MM.1S (cell line): ENCODE data around the gene FRMD4B.

Source experiments
- DNase-seq: peaks from one replicate; pipeline ENCODE4 v3.0.0-alpha.2; 2015
- H2AFZ ChIP-seq: fragments of 300-600 bp; sonication (generic); 2 replicates; pipeline ENCODE4 v1.6.0; 2016; ENCODE audit warnings: antibody characterized with exemption, low read length
- H3F3A ChIP-seq: fragments of 300-600 bp; sonication (generic); 2 replicates; pipeline ENCODE4 v1.6.1; 2016; ENCODE audit warnings: mild to moderate bottlenecking, antibody characterized with exemption, low read length, moderate library complexity, mixed read lengths; ENCODE audit not compliant: insufficient read depth
- H3K27ac ChIP-seq: fragments of 300-600 bp; sonication (generic); 2 replicates; pipeline ENCODE4 v1.5.1; 2016; ENCODE audit warnings: mild to moderate bottlenecking, low read length
- H3K27me3 ChIP-seq: fragments of 300-600 bp; sonication (generic); replicated peaks from 2 replicates; pipeline ENCODE4 v1.6.0; 2016; ENCODE audit warnings: low read length; ENCODE audit not compliant: insufficient read depth
- H3K36me3 ChIP-seq: fragments of 300-600 bp; sonication (generic); replicated peaks from 2 replicates; pipeline ENCODE4 v1.6.1; 2016; ENCODE audit warnings: mild to moderate bottlenecking, low read length, mixed read lengths; ENCODE audit not compliant: insufficient read depth
- H3K4me1 ChIP-seq: fragments of 300-600 bp; sonication (generic); 2 replicates; pipeline ENCODE4 v1.6.1; 2016; ENCODE audit warnings: low read length, mixed read lengths
- H3K4me2 ChIP-seq: fragments of 300-600 bp; sonication (generic); 2 replicates; pipeline ENCODE4 v1.6.0; 2016; ENCODE audit warnings: low read depth, low read length
- H3K4me3 ChIP-seq: fragments of 300-600 bp; sonication (generic); 2 replicates; pipeline ENCODE4 v1.5.1; 2016; ENCODE audit warnings: low read length, mixed read lengths
- H3K79me2 ChIP-seq: fragments of 300-600 bp; sonication (generic); 2 replicates; pipeline ENCODE4 v1.6.1; 2016; ENCODE audit warnings: mixed run types, low read length, mixed read lengths
- H3K9ac ChIP-seq: fragments of 300-600 bp; sonication (generic); 2 replicates; pipeline ENCODE4 v1.6.1; 2016; ENCODE audit warnings: low read length, mixed read lengths
- H3K9me2 ChIP-seq: fragments of 300-600 bp; sonication (generic); replicated peaks from 2 replicates; pipeline ENCODE4 v1.6.1; 2016; ENCODE audit warnings: mild to moderate bottlenecking, low read length, mixed read lengths; ENCODE audit not compliant: insufficient read depth
- H3K9me3 ChIP-seq: fragments of 300-600 bp; sonication (generic); replicated peaks from 2 replicates; pipeline ENCODE4 v1.6.1; 2016; ENCODE audit warnings: mild to moderate bottlenecking, low read length, mixed read lengths; ENCODE audit not compliant: insufficient read depth
- H4K20me1 ChIP-seq: fragments of 300-600 bp; sonication (generic); 2 replicates; pipeline ENCODE4 v1.6.1; 2016; ENCODE audit warnings: mild to moderate bottlenecking, low read length, moderate library complexity, mixed read lengths; ENCODE audit not compliant: insufficient read depth
- EZH2 ChIP-seq: fragments of 300-600 bp; sonication (generic); optimal IDR thresholded peaks from 2 replicates; pipeline ENCODE3; 2017; ENCODE audit warnings: low read depth, mild to moderate bottlenecking, antibody characterized with exemption, low read length, mixed read lengths
- EZH2phosphoT487 ChIP-seq: fragments of 300-600 bp; sonication (generic); IDR thresholded peaks from 2 replicates; pipeline ENCODE4 v1.6.1; 2018; ENCODE audit warnings: antibody characterized with exemption, low read length
- TF ChIP-seq, protein P1 (sequence below): fragments of 300-600 bp; sonication (generic); IDR thresholded peaks from 2 replicates; pipeline ENCODE4 v1.5.1; 2016; ENCODE audit warnings: antibody characterized with exemption, low read length, mixed read lengths

Gene FRMD4B

GRCh38 chr3:69329892-69330291 is 56.0 kb downstream of the FRMD4B start:
- TF ChIP-seq, protein P1, sequence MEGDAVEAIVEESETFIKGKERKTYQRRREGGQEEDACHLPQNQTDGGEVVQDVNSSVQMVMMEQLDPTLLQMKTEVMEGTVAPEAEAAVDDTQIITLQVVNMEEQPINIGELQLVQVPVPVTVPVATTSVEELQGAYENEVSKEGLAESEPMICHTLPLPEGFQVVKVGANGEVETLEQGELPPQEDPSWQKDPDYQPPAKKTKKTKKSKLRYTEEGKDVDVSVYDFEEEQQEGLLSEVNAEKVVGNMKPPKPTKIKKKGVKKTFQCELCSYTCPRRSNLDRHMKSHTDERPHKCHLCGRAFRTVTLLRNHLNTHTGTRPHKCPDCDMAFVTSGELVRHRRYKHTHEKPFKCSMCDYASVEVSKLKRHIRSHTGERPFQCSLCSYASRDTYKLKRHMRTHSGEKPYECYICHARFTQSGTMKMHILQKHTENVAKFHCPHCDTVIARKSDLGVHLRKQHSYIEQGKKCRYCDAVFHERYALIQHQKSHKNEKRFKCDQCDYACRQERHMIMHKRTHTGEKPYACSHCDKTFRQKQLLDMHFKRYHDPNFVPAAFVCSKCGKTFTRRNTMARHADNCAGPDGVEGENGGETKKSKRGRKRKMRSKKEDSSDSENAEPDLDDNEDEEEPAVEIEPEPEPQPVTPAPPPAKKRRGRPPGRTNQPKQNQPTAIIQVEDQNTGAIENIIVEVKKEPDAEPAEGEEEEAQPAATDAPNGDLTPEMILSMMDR: no peak
- DNase-seq: no peak
- H3K27ac ChIP-seq: no peak overlapping the region

DNA sequence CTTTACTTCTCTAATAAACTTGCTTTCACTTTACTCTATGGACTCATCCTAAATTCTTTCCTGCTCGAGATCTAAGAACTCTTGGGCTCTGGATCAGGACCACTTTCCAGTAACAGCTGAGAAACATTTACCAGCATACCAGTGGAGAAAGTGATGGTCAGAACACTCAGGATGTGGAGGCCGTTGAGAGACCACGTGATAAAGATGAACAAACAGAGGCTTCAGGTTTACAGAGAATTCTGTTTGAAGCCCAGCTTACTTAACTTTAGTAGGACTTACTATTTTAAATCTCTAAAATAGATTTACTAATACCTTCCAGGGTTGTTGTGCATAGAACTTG is 57.0 kb downstream of the FRMD4B start:
- Histone ChIP-seq H3K4me3 (no peak overlapping the region), H3K9ac (no peak overlapping the region), H3K36me3 (no peaks in the 10 kb centered on the region), H3K9me3 (no peaks in the 10 kb centered on the region), H3K4me2 (no peak overlapping the region), H2AFZ (no peak overlapping the region), H3K27ac (no peak overlapping the region), H3K4me1 (peaks cover 34% of the 10 kb centered on the region), H3K79me2 (no peaks in the 10 kb centered on the region), H3F3A (peaks cover 13% of the 10 kb centered on the region; the same call in 1 of the 2 replicates), H3K9me2 (no peaks in the 10 kb centered on the region), H3K27me3 (no peaks in the 10 kb centered on the region), H4K20me1 (no peaks in the 10 kb centered on the region)
- no peak for DNase-seq
- TF ChIP-seq EZH2: no peak
- no peak for TF ChIP-seq EZH2phosphoT487
- TF ChIP-seq, protein P1: no peak

More at GRCh38 chr3:69329892-69330291, 56.0 kb downstream of the FRMD4B start:
- Histone ChIP-seq H3K9me2 (no peaks in the 10 kb centered on the region), H3K27me3 (no peaks in the 10 kb centered on the region), H3K4me1 (peaks cover 34% of the 10 kb centered on the region), H4K20me1 (no peaks in the 10 kb centered on the region), H3K4me3 (no peak overlapping the region), H3K9me3 (no peaks in the 10 kb centered on the region), H2AFZ (no peak overlapping the region), H3K36me3 (no peaks in the 10 kb centered on the region), H3F3A (peaks cover 13% of the 10 kb centered on the region; the same call in 1 of the 2 replicates), H3K4me2 (no peak overlapping the region), H3K79me2 (no peaks in the 10 kb centered on the region), H3K9ac (no peak overlapping the region)

- no peaks in the 10 kb centered on the region for H3K27me3 ChIP-seq
- peaks cover 36% of the 10 kb centered on the region for H3K4me1 ChIP-seq
- TF ChIP-seq EZH2: no peak
- TF ChIP-seq, protein P1: no peak
- TF ChIP-seq EZH2phosphoT487: no peak
- H3F3A ChIP-seq: peaks cover 13% of the 10 kb centered on the region; the same call in 1 of the 2 replicates
- no peaks in the 10 kb centered on the region for H3K36me3 ChIP-seq
- H2AFZ ChIP-seq: no peak overlapping the region
- no peak for DNase-seq
- H3K79me2 ChIP-seq: no peaks in the 10 kb centered on the region
- no peak overlapping the region for H3K27ac ChIP-seq
- H3K4me3 ChIP-seq: no peak overlapping the region
- H3K4me2 ChIP-seq: no peak overlapping the region
- H3K9me3 ChIP-seq: no peaks in the 10 kb centered on the region
- no peaks in the 10 kb centered on the region for H4K20me1 ChIP-seq
- H3K9ac ChIP-seq: no peak overlapping the region
- no peaks in the 10 kb centered on the region for H3K9me2 ChIP-seq
Observed at GRCh38 chr3:69328103-69328962, 57.6 kb downstream of the FRMD4B start.
